Epithelial cell of prostate (primary cell): ENCODE measurements around the gene SERPINE1.
"Not testable (repeated sequence)": the region's sequence is repeated elsewhere in the genome, so short reads cannot be mapped to it uniquely, and the experiment has no call there.

ENCODE experiments used
- DNase-seq: peaks from one replicate; pipeline ENCODE4 v3.0.0-alpha.2; 2011; ENCODE audit warnings: low read depth, low spot score
- H3K27ac ChIP-seq: fragments of 450-650 bp; 2 replicates; pipeline ENCODE4 v1.5.1; 2017; ENCODE audit warnings: mild to moderate bottlenecking

Gene SERPINE1

GRCh38 chr7:101126651-101127459 is at the start of gene SERPINE1:
SERPINE1 (plus strand) TSS chr7:101127104; CDS start chr7:101128394, 1,290 bp downstream.
- H3K27ac ChIP-seq: peak within 1 kb of the TSS; percentile 81
- peak; percentile 100 for DNase-seq

- DNase-seq: no peak
- H3K27ac ChIP-seq: no peak overlapping the region
Observed at GRCh38 chr7:101077303-101078086, 49.4 kb upstream of the SERPINE1 start.

- DNase-seq: no peak
- H3K27ac ChIP-seq: no peak overlapping the region
Observed at GRCh38 chr7:101081432-101081831, 45.5 kb upstream of the SERPINE1 start.

DNA sequence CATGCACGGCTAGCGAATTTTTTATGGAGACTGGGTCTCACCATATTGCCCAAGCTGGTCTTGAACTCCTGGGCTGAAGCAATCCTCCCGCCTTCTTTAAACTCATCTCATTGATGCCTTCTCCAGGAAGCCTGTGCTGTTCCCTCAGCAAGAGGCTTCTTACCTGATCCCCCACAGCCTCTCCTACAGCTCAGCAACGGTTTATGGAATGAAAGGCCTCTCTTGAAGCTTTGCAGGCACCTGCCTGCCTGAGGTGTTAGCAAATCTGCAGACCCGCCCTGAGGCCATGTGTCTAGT is 42.1 kb upstream of the SERPINE1 start:
- peak overlapping the region; percentile 90 for H3K27ac ChIP-seq
- DNase-seq: no peak

- H3K27ac ChIP-seq: peak within 1 kb of the TSS; percentile 90
- DNase-seq: peak; percentile 98
Observed at GRCh38 chr7:101085162-101085964, 41.5 kb upstream of the SERPINE1 start, which contains the start of gene TRIM56. TRIM56 (plus strand) TSS chr7:101085481; CDS start chr7:101087313, 1,832 bp downstream.

DNA sequence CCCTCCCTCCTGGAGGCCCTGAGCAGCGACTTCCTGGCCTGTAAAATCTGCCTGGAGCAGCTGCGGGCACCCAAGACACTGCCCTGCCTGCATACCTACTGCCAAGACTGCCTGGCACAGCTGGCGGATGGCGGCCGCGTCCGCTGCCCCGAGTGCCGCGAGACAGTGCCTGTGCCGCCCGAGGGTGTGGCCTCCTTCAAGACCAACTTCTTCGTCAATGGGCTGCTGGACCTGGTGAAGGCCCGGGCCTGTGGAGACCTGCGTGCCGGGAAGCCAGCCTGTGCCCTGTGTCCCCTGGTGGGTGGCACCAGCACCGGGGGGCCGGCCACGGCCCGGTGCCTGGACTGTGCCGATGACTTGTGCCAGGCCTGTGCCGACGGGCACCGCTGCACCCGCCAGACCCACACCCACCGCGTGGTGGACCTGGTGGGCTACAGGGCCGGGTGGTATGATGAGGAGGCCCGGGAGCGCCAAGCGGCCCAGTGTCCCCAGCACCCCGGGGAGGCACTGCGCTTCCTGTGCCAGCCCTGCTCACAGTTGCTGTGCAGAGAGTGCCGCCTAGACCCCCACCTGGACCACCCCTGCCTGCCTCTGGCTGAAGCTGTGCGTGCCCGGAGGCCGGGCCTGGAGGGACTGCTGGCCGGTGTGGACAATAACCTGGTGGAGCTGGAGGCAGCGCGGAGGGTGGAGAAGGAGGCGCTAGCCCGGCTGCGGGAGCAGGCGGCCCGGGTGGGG is 39.4 kb upstream of the SERPINE1 start:
- DNase-seq: no peak
- peak overlapping the region; percentile 90 for H3K27ac ChIP-seq

DNA sequence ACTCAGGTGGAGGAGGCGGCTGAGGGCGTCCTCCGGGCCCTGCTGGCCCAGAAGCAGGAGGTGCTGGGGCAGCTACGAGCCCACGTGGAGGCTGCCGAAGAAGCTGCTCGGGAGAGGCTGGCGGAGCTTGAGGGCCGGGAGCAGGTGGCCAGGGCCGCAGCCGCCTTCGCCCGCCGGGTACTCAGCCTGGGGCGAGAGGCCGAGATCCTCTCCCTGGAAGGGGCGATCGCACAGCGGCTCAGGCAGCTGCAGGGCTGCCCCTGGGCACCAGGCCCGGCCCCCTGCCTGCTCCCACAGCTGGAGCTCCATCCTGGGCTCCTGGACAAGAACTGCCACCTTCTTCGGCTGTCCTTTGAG is 38.9 kb upstream of the SERPINE1 start:
- no peak overlapping the region for H3K27ac ChIP-seq
- no peak for DNase-seq

DNA sequence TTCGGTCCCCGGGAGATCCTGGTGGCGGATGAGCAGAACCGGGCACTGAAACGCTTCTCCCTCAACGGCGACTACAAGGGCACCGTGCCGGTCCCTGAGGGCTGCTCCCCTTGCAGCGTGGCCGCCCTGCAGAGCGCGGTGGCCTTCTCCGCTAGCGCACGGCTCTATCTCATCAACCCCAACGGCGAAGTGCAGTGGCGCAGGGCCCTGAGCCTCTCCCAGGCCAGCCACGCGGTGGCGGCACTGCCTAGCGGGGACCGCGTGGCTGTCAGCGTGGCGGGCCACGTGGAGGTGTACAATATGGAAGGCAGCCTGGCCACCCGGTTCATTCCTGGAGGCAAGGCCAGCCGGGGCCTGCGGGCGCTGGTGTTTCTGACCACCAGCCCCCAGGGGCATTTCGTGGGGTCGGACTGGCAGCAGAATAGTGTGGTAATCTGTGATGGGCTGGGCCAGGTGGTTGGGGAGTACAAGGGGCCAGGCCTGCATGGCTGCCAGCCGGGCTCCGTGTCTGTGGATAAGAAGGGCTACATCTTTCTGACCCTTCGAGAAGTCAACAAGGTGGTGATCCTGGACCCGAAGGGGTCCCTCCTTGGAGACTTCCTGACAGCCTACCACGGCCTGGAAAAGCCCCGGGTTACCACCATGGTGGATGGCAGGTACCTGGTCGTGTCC is 37.9 kb upstream of the SERPINE1 start:
- no peak for DNase-seq
- H3K27ac ChIP-seq: no peak overlapping the region

GRCh38 chr7:101089876-101090275 is 37.0 kb upstream of the SERPINE1 start:
- H3K27ac ChIP-seq: no peak overlapping the region
- DNase-seq: no peak

GRCh38 chr7:101092266-101092905 is 34.5 kb upstream of the SERPINE1 start:
- not testable (repeated sequence) for DNase-seq

DNA sequence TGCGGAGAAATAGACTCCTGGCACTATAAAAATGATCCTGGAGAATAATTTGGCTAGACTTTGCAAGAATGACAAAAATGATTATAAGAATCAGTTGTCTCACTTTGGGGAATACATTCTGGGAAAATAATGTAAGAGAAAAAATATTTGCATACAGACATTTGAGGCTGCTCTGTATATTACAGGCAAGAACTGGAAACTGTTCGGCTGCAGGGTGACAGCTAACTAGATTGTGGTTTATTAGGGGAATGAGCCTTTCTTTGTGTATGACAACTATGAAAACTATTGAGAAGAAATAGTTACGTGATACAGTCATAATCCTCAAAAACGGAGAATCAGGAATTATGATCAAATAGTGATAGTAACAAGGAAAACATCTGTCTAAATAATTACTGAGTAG is 33.0 kb upstream of the SERPINE1 start:
- H3K27ac ChIP-seq: peak overlapping the region; percentile 42
- no peak for DNase-seq

More at GRCh38 chr7:101092266-101092905, 34.5 kb upstream of the SERPINE1 start:
- not testable (repeated sequence) for H3K27ac ChIP-seq

DNA sequence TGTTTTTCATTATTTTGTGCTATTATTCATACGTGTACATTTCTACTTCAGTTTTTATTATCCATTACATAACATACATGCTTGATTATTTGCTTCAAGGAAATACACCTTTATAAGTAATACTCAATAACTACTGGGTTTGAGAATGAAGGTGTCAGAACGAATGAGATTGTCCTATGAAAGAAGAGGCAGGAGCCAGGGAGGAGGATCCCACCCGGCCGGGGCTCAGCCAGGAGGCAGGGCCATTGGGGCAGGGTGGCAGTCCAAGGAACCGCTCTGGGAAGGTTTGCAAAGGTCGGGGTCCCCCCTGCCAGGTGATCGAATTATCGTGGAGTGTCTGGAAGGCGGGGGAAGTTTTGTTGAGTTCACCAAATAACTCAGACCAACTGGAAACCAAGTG is 32.5 kb upstream of the SERPINE1 start:
- peak overlapping the region; percentile 42 for H3K27ac ChIP-seq
- no peak for DNase-seq

DNA sequence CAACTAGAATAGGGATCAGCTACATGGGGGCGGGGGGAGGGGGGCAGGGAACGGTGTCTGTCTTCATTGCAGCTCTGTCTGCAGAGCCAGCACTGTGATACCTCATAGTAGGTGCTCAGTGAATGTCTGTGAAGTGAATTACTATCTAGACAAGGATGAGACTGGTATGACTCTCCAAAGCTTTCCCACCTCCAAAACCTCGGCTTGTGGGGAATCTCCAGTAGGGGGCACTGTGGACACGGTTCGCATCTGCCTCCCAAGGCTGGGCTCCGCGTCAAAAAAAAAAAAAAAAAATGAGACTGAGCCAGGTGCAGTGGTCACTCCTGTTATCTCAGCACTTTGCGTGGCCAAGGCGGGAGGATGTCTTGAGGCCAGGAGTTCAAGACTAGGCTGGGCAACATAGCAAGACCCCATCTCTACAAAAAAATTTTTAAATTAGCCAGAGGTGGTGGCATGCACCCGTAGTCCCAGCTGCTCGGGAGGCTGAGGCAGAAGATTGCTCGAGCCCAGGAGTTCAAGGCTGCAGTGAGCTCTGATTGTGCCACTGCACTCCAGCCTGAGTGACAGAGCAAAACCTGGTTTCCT is 32.0 kb upstream of the SERPINE1 start:
- DNase-seq: no peak
- H3K27ac ChIP-seq: peak overlapping the region; percentile 42

- no peak for DNase-seq
- no peak overlapping the region for H3K27ac ChIP-seq
Observed at GRCh38 chr7:101096331-101096956, 30.5 kb upstream of the SERPINE1 start.

DNA sequence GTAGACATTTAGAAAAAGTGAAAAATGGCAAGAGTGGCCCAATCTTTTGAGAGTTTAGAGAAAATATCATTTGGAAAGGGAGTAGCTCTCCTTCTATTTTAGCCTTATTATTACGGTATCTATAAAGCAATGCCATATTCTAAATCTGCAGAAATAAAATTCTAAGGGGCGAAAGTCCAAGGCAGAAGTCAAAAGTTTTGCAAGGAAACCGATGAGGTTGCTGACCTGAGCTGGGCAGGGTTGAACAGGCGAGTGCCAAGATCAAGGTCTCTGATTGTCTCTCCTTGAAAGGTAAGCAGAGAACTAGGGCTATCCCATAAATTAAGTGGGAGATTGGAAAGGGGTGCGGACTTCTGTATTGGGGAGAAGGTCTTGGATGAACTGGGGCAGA is 30.0 kb upstream of the SERPINE1 start:
- DNase-seq: no peak
- H3K27ac ChIP-seq: no peak overlapping the region

GRCh38 chr7:101097561-101097960 is 29.3 kb upstream of the SERPINE1 start:
- H3K27ac ChIP-seq: no peak overlapping the region
- no peak for DNase-seq

DNA sequence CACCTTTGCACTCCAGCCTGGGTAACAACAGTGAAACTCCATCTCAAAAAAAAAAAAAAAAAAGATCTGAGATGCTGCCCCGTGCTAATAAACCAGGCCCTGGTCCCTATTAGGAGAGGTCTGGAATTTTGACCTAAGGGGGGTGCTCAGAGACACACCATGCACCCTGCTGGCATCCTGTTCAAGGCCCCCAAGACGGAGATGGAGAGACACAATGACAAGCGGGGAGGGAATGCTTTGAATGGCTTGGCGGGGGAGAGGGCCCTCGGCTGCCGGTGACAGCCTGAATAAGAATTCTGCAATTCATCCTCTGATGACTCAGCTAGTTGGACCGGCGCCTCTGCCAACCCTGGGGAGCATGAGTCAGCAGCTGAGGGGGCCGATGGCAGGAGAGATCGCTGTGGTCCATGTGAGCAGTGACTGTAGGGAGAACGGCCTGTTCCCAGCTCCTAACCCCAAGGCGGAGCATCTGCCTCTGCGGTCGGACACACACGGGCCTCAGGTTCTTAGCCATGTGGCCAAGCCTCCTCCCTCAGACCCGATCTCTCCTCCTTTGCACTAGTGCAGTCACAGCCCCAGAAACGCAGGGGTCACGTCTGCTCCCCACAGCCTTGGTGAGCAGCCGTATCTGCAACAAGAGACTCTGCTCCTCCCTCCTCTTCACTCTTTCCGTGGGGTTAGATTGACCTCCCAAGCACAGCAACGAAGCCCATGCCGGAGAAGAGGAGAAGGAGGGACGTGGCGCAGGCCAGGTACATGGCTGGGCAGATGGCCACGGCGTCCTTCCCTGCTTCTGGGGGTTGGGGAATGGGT is 26.7 kb upstream of the SERPINE1 start:
- DNase-seq: peak; percentile 81
- peak overlapping the region; percentile 70 for H3K27ac ChIP-seq
